GM18909 (cell line): ENCODE measurements around the gene ABHD17A.
"Not testable (repeated sequence)": the region's sequence is repeated elsewhere in the genome, so short reads cannot be mapped to it uniquely, and the experiment has no call there.

Experiments
- ATAC-seq: cut with Tn5 transposase; IDR thresholded peaks from one replicate; pipeline ENCODE4 v1.9.1; 2021; ENCODE audit warnings: mild to moderate bottlenecking; ENCODE audit not compliant: unreplicated experiment, poor library complexity

The ABHD17A gene

DNA sequence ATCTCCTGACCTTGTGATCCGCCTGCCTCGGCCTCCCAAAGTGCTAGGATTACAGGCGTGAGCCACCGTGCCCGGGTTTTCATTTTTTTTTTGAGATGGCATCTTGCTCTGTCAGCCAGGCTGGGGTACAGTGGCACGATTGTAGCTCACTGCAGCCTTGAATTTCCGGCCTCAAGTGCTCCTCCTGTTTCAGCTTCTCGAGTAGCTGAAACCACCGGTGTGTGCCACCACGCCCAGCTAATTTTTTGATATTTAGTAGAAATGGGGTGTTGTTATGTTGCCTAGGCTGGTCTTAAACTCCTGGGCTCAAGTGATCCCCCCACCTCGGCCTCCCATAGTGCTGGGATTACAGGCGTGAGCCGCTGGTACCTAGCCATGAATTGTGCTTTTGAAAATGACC, 25.8 kb upstream of the ABHD17A start:
- no peak for ATAC-seq

DNA sequence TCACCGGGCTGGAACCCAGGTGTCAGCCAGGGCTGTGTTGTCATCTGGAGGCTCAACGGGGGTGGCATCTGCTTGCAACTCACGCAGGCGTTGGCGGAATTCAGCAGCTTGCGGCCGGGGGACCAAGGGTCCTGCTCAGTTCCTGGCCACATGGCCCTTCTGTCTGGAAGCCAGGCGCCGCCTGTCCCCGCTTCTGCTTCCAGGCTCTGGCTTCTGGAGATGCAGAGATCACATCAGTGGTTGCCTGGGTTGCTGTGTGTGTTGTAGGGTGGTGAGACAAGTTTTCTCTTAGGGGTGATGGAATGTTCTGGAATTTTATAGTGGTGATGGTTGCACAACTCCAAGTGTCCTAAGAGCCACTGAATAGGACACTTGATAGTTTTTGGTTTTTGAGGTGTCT, 24.9 kb upstream of the ABHD17A start:
- no peak for ATAC-seq

DNA sequence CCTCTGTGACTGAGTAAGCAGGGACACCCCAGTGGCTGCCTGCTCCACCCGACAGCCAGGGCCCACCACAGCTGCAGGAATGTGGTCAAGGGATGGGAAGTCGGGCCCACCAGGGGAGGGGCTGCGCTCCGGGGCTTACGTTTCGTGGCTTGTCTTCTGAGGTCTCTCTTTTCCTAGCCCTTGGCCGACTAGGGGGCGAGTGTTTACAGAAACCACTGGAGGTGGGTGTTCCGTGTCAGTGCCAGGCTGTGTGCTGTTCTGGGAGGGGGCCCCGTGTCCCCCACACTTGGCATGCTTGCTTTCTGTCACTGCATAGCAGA, 24.4 kb upstream of the ABHD17A start:
- no peak for ATAC-seq

DNA sequence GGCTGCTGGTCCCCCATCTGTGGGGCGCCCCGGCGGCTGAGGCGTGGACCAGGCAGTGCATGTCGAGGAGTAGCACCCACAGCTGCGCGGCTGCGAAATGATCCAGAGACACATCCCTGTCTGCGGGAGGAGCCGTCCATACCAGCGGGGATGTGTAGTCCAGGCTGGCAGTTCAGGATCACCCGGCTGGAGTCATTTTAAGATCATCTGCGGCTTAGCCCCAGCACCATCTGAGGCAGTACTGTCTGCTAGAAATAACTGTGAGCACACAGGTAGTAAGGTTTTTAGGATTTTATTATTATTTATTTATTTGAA, 23.0 kb upstream of the ABHD17A start:
- ATAC-seq, result no peak

DNA sequence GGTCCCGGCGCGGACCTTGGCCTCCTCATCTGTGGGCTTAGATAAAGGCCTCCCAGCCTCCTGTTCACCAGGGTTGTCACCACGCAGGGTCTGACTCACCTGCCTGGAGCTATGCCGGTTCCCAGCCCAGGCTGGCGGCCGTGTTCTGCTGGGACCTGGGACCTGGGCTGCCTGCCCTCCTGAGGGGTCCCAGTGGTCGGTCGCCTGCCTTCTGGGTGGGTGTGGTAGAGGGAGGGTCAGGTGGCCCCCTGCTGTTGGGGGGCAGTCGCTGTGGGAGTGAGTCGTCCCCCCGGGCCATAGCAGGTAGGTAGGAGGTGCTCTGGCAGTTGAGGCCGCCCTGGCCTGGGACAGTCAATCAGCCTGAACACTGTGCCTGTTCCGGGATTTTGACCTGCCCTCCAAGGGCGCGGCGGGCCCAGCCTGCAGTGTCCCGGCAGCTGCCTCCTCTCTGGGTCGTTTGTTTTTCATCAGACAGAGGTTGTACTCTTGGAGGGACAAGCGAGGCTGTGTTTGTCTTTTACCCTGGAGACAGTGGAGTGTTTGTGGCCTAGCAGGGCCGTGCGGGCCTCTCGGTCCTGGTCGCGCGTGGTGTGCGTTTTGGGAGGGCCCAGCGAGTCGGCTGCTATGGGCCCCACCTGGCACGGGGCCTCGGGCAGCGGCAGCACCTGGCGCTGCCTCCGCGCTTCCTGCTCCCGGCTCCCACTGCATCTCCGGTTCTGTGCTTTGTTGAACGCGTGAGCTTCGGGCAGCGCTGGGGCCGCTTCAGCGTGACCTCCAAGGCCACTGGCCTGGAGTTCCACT, 22.5 kb upstream of the ABHD17A start:
- ATAC-seq, result no peak

DNA sequence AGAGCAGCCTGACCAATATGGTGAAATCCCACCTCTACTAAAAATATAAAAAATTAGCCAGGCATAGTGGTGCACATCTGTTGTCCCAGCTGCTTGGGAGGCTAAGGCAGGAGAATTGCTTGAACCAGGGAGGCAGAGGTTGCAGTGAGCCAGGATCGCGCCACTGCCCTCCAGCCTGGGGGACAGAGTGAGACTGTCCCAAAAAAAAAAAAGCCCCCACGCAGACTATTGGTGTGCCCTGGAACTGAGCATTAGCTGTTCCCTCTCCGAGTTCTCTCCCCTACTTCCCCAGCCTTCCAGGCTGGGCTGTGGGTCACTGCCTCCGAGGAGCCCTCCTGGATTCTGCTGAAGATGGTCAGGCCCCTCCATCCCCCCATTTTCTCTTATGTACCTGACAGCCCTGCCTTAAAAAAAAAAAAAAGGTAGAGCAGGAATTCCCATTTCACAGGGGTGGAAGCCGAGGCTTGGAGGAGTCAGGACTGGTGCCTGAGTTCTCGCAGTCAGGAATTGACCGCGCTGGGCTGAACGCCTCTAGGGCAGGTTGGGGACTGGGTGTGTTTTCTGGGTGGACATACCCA, 21.8 kb upstream of the ABHD17A start:
- no peak for ATAC-seq

DNA sequence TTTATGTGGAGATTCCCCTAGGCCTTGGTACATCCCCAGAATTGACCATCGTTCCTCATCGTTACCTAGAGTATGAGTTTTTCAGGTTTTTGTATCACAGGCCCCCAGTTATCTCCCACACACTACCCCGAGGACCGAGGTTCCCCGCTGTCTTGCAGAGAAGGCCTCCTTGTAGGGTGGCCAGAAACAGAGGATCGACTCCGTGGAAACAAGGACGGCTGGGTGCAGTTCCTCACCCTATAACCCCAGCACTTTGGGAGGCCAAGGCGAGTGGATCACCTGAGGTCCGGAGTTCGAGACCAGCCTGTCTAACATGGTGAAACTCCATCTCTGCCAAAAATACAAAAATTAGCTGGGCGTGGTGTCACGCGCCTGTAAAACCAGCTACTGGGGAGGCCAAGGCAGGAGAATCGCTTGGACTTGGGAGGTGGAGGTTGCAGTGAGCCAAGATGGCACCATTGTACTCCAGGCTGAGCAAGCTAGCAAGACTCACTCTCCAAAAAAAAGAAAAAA, 20.6 kb upstream of the ABHD17A start:
- ATAC-seq, result no peak

DNA sequence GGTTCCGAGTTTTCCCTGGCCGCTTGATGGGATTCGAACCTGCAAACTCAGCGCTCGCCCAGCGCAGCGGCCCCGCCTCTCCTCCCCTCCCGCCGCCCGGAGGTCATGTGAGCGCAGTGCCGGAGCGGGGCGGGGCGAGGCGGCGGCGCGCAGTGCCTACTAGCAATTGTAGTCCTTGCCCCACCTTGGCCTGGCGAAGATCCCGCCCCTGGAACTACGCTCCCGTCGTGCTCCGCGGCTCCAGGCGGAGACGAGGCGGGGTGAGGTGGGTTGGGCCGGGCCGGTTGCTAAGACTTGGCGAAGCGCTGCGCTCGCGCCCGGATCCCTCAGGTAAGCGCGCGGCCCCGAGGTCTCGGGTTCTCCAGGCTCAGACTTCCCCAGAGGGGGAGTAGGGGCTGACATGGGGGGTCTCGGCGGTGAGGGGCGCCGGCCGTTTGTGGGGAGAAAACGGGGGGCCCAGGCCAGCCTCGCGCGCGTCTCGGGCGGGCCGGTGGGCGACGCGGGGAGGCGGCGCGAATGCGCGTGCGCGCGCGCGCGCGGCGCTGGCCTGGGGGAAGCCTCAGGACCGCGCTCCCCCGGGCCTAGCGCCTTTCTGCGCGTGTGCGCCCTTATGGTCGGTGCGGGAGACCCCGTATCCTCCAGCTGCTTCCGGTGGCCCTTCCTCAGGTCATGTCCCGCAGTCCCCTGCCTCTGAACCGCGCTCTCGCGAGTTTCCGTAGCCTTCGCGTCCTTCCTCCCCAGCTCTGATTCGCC, 20.0 kb upstream of the ABHD17A start, which contains the start of the genes ADAT3 and SCAMP4:
TSS of gene ADAT3 (plus strand) at position 290 of the 753 bp plus-strand sequence. CDS start 6,649 bp downstream, outside the sequence.
TSS of gene SCAMP4 (plus strand) at position 290 of the 753 bp plus-strand sequence. CDS start 9,621 bp downstream, outside the sequence.
- ATAC-seq, result peak; percentile 82

DNA sequence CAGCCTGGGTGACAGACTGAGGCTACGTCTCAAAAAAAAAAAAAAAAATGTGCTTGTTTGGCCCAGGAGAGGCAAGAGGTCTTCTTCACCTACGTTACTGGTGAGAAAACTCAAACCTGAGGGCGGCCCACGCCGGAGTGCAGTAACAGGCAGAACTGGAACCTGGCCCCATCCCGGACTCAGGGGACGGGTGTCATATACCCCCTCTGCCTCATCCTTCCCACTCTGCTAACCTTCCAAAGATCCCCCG, 19.5 kb upstream of the ABHD17A start:
- no peak for ATAC-seq

DNA sequence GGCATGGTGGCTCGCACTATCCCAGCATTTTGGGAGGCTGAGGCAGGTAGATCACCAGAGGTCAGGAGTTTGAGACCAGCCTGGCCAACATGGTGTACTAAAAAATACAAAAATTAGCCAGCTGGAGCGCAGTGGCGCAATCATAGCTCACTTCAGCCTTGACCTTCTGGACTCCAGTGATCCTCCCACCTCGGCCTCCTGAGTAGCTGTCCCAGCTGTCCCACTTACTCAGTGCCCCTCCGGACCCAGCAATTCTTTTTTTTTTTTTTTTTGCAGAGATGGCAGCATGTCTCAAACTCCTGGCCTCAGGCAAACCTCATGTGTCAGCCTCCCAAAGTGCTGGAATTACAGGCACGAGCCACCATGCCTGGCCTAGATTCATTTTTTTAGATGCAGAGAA, 17.6 kb upstream of the ABHD17A start:
- no peak for ATAC-seq

DNA sequence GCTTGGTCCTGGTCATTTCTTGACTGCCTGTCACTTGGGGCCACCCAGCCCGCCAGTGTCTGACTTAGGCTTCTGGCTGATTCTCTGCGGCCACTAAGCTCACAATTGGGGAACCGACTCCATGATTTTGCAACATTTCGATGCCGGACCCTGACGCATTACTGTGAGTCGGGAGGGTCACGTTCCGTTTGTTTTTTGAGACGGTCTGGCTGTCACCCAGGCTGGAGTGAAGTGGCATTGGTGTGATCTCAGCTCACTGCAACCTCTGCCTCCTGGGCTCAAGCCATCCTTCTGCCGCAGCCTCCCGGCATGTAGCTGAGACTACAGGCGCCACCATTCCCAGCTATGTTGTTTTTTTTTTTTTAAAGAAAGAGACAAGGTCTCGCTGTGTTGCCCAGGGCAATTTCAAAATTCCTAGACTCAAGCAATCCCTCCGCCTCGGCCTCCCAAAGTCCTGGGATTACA, 16.7 kb upstream of the ABHD17A start:
- ATAC-seq, result no peak

DNA sequence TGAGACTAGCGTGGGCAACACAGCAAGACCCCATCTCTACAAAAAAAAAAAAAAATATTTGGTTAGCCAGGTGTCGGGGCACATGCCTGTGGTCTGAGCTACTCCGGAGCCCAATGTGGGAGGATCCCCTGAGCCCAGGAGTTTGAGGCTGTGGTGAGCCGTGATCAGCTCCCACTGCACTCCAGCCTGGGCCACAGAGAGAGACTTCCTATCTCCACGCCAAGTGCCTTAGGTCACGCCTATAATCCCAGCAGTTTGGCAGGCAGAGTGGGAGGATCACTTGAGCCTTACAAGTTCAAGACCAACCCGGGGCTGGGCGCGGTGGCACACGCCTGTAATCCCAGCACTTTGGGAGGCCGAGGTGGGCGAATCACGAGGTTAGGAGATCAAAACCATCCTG, 11.2 kb upstream of the ABHD17A start:
- no peak for ATAC-seq

DNA sequence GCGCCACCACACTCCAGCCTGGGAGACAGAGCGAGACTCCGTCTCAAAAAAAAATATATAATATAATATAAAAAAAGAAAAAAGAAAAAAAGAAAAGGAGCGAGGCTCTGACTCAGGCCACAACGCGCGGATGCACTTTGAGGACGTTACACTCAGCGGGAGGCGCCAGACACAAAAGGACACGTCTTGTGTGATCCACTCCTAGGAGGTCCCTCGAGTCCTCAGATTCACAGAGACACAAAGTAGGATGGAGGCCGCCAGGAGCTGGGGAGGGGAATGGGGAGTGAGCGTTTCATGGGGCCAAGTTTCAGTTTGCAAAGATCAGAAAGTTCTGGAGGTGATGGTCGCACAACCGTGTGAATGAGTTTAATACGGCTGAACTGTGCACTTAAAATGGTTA, 8.5 kb upstream of the ABHD17A start:
- no peak for ATAC-seq

DNA sequence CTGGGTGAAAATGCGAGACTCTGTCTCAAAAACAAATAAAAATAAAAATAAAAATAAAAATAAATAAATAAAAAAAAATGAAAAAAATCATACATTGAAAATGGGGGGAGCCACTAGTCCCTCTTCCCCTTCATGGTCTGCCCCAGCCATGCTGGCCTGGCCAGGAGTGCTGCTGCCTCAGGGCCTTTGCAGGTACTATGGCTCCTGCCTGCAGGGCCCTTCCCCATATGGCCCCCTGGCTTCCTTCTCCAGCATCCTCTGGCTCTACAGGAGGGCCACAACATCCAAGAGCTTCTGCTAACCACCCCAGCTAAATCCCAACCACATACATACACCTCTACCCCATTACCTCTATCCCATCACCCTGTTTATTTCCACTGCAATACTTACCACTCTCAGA, 4.6 kb upstream of the ABHD17A start:
- no peak for ATAC-seq

DNA sequence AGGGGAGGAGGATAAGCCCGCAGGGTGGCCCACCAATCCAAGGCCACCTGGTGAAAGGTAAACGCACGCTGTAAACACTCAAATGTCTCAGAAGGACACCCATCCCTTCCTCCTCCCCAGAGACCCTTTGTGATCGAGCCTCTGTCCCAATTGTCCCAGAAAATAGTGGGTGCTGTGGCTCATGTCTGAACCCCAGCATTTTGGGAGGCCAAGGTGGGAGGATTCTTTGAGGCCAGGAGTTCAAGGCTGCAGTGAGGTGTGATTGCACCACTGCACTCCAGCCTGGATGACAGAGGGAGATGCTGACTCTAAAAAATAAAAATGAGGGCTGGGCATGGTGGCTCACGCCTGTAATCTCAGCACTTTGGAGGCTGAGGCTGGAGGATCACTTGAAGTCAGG, 3.1 kb upstream of the ABHD17A start:
- ATAC-seq, result no peak

DNA sequence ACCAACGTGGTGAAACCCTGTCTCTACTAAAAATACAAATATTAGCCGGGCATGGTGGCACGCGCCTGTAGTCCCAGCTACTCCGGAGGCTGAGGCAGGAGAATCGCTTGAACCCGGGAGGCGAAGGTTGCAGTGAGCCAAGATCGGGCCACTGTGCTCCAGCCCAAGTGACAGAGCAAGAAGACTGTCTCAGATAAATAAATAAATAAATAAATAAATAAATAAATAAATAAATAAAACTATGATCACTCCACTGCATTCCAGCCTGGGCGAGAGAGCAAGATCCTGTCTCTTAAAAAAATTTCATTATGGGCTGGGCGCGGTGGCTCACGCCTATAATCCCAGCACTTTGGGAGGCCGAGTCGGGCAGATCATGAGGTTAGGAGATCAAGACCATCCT, 1.1 kb upstream of the ABHD17A start:
- not testable (repeated sequence) for ATAC-seq

DNA sequence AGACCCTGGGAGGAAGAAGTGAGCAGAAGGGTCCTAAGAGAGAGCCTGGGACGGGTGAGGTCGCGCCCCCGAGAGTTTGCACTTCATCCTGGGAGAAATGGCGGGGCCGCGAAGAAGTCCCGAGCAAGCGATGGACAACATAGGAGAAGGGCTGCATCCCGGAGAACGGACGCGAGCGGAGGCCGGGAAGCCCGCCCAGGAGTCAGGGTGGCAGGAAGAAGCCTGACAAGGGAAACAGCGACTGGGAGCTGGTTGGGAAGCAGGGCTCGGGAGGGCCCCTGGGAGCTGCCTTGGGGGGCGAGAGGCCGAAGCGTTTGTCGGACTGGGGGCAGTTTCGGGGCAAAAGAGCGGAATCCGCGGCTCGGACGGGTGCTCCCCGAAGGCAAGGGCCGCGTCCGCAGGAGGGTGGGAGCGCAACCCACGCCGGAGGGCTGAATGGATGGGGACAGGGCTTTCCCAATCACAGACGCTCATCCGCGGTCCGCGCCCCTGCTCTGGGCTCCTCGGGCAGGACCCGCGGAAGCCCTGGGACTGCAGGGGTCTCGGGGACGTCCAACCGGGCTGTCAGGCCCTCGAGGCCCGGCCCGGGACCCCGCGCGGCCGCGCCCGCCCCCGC, 469 bp downstream of the ABHD17A start:
- ATAC-seq, result no peak

DNA sequence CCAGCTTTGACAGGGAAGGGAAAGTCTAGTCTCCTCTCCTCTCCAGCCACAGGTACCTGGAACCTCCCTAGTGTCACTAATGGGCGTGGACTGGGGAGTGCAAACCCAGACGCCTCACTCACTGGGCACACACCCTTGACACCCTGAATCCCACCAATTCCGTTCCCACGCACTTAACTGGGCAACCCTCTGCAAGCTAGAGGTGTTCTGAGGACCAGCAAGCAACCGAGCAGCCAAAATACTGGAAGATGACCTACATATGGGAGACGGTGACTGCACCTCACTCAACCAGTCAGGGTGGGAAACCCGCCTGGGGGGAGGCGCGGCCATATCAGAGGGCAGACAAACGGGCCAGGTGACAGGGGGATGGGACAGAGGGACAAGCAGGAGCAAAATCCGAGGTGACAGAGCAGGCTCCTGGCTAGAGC, 991 bp downstream of the ABHD17A start:
- ATAC-seq, result no peak

DNA sequence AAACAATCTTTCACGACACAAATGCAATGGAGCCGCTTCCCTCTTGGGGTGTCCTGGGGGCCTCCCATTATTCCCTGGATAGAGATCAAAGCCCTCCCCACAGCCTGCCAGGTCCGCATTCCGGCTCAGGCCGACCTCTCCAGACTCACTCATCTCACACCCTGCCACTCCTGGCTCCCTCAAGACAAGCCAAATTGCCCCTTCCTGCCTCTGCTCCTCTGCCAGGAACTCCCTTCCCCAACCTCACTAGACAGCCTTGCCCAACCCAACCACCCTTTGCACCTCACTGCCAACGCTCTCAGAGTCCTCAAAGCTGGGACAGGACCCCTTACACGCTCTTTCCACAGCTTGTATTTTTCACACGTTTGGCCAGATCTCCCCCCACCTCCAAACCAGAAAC, 1.5 kb downstream of the ABHD17A start:
- no peak for ATAC-seq

DNA sequence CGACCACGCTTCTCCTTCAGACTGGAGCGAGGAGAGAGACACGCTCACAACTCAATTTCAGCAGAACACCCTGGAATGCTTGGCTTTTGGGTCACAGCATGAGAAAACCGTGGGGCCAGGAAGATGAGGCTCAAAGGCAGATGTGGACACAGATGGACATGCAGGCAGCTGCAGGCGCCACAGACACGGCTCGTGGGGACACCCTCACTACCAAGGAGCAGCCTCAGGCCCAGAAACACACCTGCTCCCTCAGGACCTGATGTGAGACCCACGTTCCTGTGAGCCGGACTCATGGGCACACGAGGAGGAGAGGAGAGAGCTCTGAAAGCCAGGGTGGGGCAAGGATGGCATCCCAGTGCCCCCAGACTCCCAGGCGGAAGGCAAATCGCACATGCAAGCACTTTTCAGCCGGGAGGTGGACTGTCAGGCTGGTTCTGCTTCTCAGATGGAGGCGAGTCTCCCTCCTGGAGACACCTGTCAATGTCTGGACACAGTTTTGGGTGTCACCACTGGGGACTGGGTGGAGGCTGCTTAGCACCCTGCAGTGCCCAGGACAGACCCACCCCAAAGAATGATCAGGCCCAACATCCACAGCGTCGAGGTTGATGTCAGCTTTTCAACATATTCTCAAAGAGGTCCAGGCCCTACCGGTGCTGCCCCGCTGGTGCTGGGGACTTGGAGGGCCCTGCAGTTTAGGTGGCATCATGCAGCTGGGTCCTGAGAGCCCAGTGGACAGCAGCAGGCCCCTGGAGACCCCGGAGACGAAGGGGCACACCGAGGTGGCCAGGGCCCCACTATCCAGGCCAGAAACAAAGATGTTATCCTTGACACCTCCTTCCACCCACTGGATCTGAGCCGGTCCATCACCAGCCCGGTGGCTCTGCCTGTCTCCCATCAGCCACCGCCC, 2.3 kb downstream of the ABHD17A start:
- no peak for ATAC-seq
